ENCODE measurements around the gene ATP5MG. TPM values are rescaled to one million over a fixed set of nuclear protein-coding genes. Genes with fewer than 3 reads are reported as not detected.

The ATP5MG gene
- total and polyA plus RNA-seq, 2 experiments from 2014 or later = 32.3 to 426 TPM

DNA sequence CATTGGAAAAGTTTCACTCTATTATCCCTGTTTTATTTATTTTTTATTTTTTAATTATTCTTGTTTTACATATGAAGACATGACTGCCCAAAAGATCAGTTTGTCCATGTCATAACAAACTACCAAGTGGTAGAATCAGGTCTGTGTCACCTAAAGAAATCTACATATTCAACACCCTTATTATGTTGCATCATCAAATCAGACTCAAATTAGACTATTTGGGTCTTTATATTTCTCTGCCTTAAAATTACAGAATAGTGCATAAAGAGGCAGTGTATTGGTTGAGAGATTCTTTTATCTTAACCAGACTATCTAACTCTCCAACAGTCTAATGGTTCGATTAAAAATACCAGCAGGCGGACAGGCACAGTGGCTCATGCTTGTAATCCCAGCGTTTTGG, 18.5 kb upstream of the ATP5MG start:
- WGBS, 2 experiments (ENCODE audit: low coverage in 1 of 2, low lambda C conversion rate in 2 of 2, missing lambda C conversion rate in 2 of 2) = 97 to 98% methylated on average over 3 of the region's 3 CpGs
- no peak overlapping the region for H3K27ac ChIP-seq
- no peak overlapping the region for H3K4me2 ChIP-seq (ENCODE audit: unreplicated experiment)
- no peak overlapping the region for H3K4me3 ChIP-seq
- no peaks in the 10 kb centered on the region for H3K9me3 ChIP-seq (ENCODE audit: low read depth)
- H3K27me3 ChIP-seq (replicated peaks; ENCODE audit: insufficient read depth) = no peaks in the 10 kb centered on the region
- H3K9me2 ChIP-seq (ENCODE audit: insufficient read depth) = no peaks in the 10 kb centered on the region
- H4K20me1 ChIP-seq (ENCODE audit: insufficient read depth) = no peaks in the 10 kb centered on the region
- no peaks in the 10 kb centered on the region for H3F3A ChIP-seq (ENCODE audit: insufficient read depth)
- H3K79me2 ChIP-seq (ENCODE audit: insufficient read depth) = no peaks in the 10 kb centered on the region
- H3K4me1 ChIP-seq (ENCODE audit: insufficient read depth) = no peaks in the 10 kb centered on the region
- H3K36me3 ChIP-seq (ENCODE audit: low read depth) = peaks cover 71% of the 10 kb centered on the region
- no peak for DNase-seq
- H3K9ac ChIP-seq = no peak overlapping the region
- H2AFZ ChIP-seq = no peak overlapping the region
- TF ChIP-seq EZH2phosphoT487 (IDR thresholded peaks at IDR 0.05; ENCODE audit: insufficient read depth, low read depth) (no peak), EZH2 (IDR thresholded peaks at IDR 0.05; ENCODE audit: insufficient read depth, poor library complexity, severe bottlenecking) (no peak)
- in situ Hi-C loops (cut with MboI) = no loop called here

DNA sequence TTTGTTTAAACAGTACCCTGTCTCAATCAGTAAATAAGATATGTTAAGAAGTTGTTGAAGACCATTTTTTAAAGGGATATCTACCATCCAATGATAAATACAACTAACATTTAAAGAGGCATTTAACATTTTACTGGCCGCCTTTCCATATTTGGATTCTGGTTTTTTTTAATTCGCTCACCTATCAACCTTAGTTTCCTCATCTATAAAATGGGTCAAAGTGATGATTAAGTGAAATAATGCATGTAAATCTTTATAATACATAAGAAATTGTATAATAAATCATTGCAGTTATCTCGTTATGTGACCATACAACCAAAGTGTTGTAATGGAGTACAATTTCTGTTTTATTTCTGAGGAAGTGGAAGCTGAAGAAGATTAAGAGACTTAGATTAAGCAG, 17.7 kb upstream of the ATP5MG start:
- no peaks in the 10 kb centered on the region for H3K79me2 ChIP-seq (ENCODE audit: insufficient read depth)
- no peak overlapping the region for H2AFZ ChIP-seq
- DNase-seq = no peak
- TF ChIP-seq EZH2 (IDR thresholded peaks at IDR 0.05; ENCODE audit: insufficient read depth, poor library complexity, severe bottlenecking) = no peak
- no peak for TF ChIP-seq EZH2phosphoT487 (IDR thresholded peaks at IDR 0.05; ENCODE audit: insufficient read depth, low read depth)
- no peaks in the 10 kb centered on the region for H3K27me3 ChIP-seq (replicated peaks; ENCODE audit: insufficient read depth)
- in situ Hi-C loops (cut with MboI) = no loop called here
- no peak overlapping the region for H3K9ac ChIP-seq
- no peaks in the 10 kb centered on the region for H3K9me2 ChIP-seq (ENCODE audit: insufficient read depth)
- no peak overlapping the region for H3K27ac ChIP-seq
- H3K9me3 ChIP-seq (ENCODE audit: low read depth) = no peaks in the 10 kb centered on the region
- H3F3A ChIP-seq (ENCODE audit: insufficient read depth) = no peaks in the 10 kb centered on the region
- 89 to 92% methylated on average over 3 of the region's 3 CpGs for WGBS, 2 experiments (ENCODE audit: low coverage in 1 of 2, low lambda C conversion rate in 2 of 2, missing lambda C conversion rate in 2 of 2)
- H4K20me1 ChIP-seq (ENCODE audit: insufficient read depth) = no peaks in the 10 kb centered on the region
- no peak overlapping the region for H3K4me2 ChIP-seq (ENCODE audit: unreplicated experiment)
- no peak overlapping the region for H3K4me3 ChIP-seq
- H3K4me1 ChIP-seq (ENCODE audit: insufficient read depth) = no peaks in the 10 kb centered on the region
- H3K36me3 ChIP-seq (ENCODE audit: low read depth) = peaks cover 71% of the 10 kb centered on the region

DNA sequence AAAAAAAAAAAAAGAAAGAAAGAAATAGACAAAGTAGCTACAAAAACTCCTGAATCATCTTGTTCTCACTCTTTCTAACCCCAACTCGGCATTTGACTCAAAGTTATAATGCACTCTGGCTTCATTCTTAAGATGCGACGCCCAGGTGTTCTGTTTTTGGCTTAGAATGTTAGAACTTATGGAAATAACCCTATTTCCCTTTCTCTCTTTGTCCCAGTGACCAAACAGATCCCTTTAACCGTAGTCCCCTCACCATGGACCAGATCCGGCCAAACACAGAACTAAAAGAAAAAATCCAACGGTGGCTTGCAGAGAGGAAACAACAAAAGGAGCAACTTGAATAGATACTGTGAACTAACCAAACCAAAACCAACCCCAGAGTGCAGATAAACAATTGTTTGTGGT, 5.3 kb upstream of the ATP5MG start:
- Histone ChIP-seq H3K27me3 (replicated peaks; ENCODE audit: insufficient read depth) (no peaks in the 10 kb centered on the region), H3K9ac (no peak overlapping the region), H3F3A (ENCODE audit: insufficient read depth) (peaks cover 36% of the 10 kb centered on the region), H3K9me2 (ENCODE audit: insufficient read depth) (no peaks in the 10 kb centered on the region), H3K27ac (no peak overlapping the region), H3K79me2 (ENCODE audit: insufficient read depth) (no peaks in the 10 kb centered on the region), H2AFZ (no peak overlapping the region), H3K9me3 (ENCODE audit: low read depth) (no peaks in the 10 kb centered on the region), H3K4me2 (ENCODE audit: unreplicated experiment) (no peak overlapping the region), H3K4me3 (no peak overlapping the region), H3K36me3 (ENCODE audit: low read depth) (peaks cover 42% of the 10 kb centered on the region; the same call in 1 of the 2 replicates), H3K4me1 (ENCODE audit: insufficient read depth) (0 out of 2 replicates have a peak, but pooled peaks cover 3% of the 10 kb centered on the region), H4K20me1 (ENCODE audit: insufficient read depth) (no peaks in the 10 kb centered on the region)
- DNase-seq = no peak
- in situ Hi-C loops (cut with MboI) = no loop called here
- WGBS, 2 experiments (ENCODE audit: low coverage in 1 of 2, low lambda C conversion rate in 2 of 2, missing lambda C conversion rate in 2 of 2) = 89 to 90% methylated on average over 6 of the region's 6 CpGs
- no peak for TF ChIP-seq EZH2phosphoT487 (IDR thresholded peaks at IDR 0.05; ENCODE audit: insufficient read depth, low read depth)
- TF ChIP-seq EZH2 (IDR thresholded peaks at IDR 0.05; ENCODE audit: insufficient read depth, poor library complexity, severe bottlenecking) = no peak

DNA sequence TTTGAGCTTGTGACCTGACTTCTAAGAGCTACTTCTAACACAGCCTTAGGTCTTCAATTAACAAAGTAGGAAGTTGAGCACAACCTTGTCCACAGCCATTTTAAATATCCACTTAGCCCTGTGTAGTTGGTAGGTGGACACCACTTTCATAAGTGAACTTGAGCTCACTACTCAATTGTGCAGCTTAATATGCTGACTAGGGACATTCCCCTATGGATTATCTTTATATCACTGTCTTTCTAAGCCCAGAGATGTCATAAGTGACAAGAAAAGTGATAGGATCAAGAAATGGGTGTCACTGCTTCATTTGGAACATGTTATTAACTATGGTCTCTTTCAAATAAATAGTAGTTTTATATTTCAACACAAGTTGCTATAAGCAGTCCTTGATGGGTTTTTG, 4.0 kb upstream of the ATP5MG start:
- peaks cover 38% of the 10 kb centered on the region for H3F3A ChIP-seq (ENCODE audit: insufficient read depth)
- no peak overlapping the region for H3K4me3 ChIP-seq
- no peak for DNase-seq
- H3K9me2 ChIP-seq (ENCODE audit: insufficient read depth) = no peaks in the 10 kb centered on the region
- 0 out of 2 replicates have a peak overlapping the region, but pooled peaks have one; percentile 3 for H3K9ac ChIP-seq
- peaks cover 9% of the 10 kb centered on the region; the same call in 1 of the 2 replicates for H3K79me2 ChIP-seq (ENCODE audit: insufficient read depth)
- H3K4me1 ChIP-seq (ENCODE audit: insufficient read depth) = peaks cover 3% of the 10 kb centered on the region; the same call in 1 of the 2 replicates
- no peak overlapping the region for H3K27ac ChIP-seq
- in situ Hi-C loops (cut with MboI) = no loop called here
- no peak for TF ChIP-seq EZH2phosphoT487 (IDR thresholded peaks at IDR 0.05; ENCODE audit: insufficient read depth, low read depth)
- no peak for TF ChIP-seq EZH2 (IDR thresholded peaks at IDR 0.05; ENCODE audit: insufficient read depth, poor library complexity, severe bottlenecking)
- H3K27me3 ChIP-seq (replicated peaks; ENCODE audit: insufficient read depth) = no peaks in the 10 kb centered on the region
- H4K20me1 ChIP-seq (ENCODE audit: insufficient read depth) = no peaks in the 10 kb centered on the region
- H3K9me3 ChIP-seq (ENCODE audit: low read depth) = no peaks in the 10 kb centered on the region
- no peak overlapping the region for H2AFZ ChIP-seq
- peaks cover 35% of the 10 kb centered on the region; the same call in 1 of the 2 replicates for H3K36me3 ChIP-seq (ENCODE audit: low read depth)
- no peak overlapping the region for H3K4me2 ChIP-seq (ENCODE audit: unreplicated experiment)

All from GM23248 (cell line).